Heart right ventricle (tissue), 16 donors: Measurements from ENCODE around the gene TEX22. TPM values are rescaled to one million over a fixed set of nuclear protein-coding genes. Genes with fewer than 3 reads are reported as not detected.
A peak's percentile ranks its signal among the peaks of the same experiment; 100 is the strongest.

ENCODE experiments used
- ATAC-seq, 8 donors: fragments of 200-7000 bp; cut with Tn5 transposase; one replicate each; pipeline ENCODE4 v1.9.1; 2020; ENCODE audit warnings: mild to moderate bottlenecking in 8 of 8, moderate library complexity in 8 of 8, moderate number of reproducible peaks in 1 of 8
- DNase-seq, 2 donors: peaks; one replicate each; pipeline ENCODE4 v3.0.0-alpha.2; 2020
- H3K27ac ChIP-seq, 10 donors: fragments of 200-600 bp; sonication (generic) in 2 of 10; one replicate each; pipeline versions ENCODE4 v1.5.0 to v1.8.0; 2020 to 2022; ENCODE audit warnings: mild to moderate bottlenecking in 3 of 10
- H3K27me3 ChIP-seq, 7 donors: fragments of 200-600 bp; one replicate each; pipeline ENCODE4 v1.8.0; 2021 to 2022; ENCODE audit warnings: mild to moderate bottlenecking in 2 of 7
- H3K36me3 ChIP-seq, 9 donors: fragments of 200-600 bp; sonication (generic) in 1 of 9; one replicate each; pipeline versions ENCODE4 v1.5.0 to v1.8.0; 2020 to 2022; ENCODE audit warnings: mild to moderate bottlenecking in 2 of 9
- H3K4me1 ChIP-seq, 9 donors: fragments of 200-600 bp; sonication (generic) in 1 of 9; one replicate each; pipeline versions ENCODE4 v1.5.0 to v1.8.0; 2020 to 2022; ENCODE audit warnings: mild to moderate bottlenecking in 4 of 9
- H3K4me3 ChIP-seq, 10 donors: fragments of 200-600 bp; sonication (generic) in 2 of 10; one replicate each; pipeline versions ENCODE4 v1.5.0 to v1.8.0; 2020 to 2022; ENCODE audit warnings: mild to moderate bottlenecking in 7 of 10, moderate library complexity in 2 of 10
- H3K9me3 ChIP-seq, 11 donors: fragments of 200-600 bp in 10 of 11; sonication (generic) in 2 of 11; one replicate each; pipeline versions ENCODE4 v1.5.0 to v1.8.0; 2013 to 2022; ENCODE audit warnings: mild to moderate bottlenecking in 2 of 11, control low read depth in 1 of 11, moderate library complexity in 1 of 11
- WGBS, 2 donors: extraction: QIAGEN DNeasy Blood & Tissue Kit; methylation state at CpG; one replicate each; pipeline ENCODE4 v1.1.7; 2013; ENCODE audit warnings: inconsistent platforms in 1 of 2; 5-methylcytosine and 5-hydroxymethylcytosine counted together
- intact Hi-C, 10 donors: fragments of 100-400 bp; cut with DNase I; formaldehyde crosslinking; loops; one replicate each; pipeline versions ENCODE4 v1.11.1 to v1.14.2; 2022
- polyA plus RNA-seq, 2 donors: library from polyadenylated mRNA; stranded (reverse); fragments of 200-250 nt; gene quantifications; one replicate each; pipeline ENCODE4 v1.2.3, GENCODE V29; 2013
- total RNA-seq, 10 donors: library from RNA; stranded (reverse); fragmentation: NEBNext Ultra II Directional in 3 of 10; extraction: Animal tissue kit (Norgen Biotek cat#: 25700) in 3 of 10; gene quantifications; one replicate each; pipeline versions ENCODE4 v1.2.1 to v1.2.4, GENCODE V29; 2021 to 2023
- TF ChIP-seq, protein P1 (sequence below), 9 donors: fragments of 200-600 bp; sonication (generic) in 2 of 9; IDR thresholded peaks; one replicate each; pipeline versions ENCODE4 v1.5.0 to v1.8.0; 2021 to 2022; ENCODE audit warnings: antibody characterized with exemption in 9 of 9, mild to moderate bottlenecking in 5 of 9, moderate library complexity in 1 of 9
- donor health status: Arrhythmogenic right ventricular cardiomyopathy.
- donor health status: ischemic (EF 13 %, LVEDD 7.1; RV severe dilation, severe dysfunction).
- donor health status: healthy with polysubstance abuse.
- donor health status: DM: no; HTN: yes; CAD: no.
- donor health status: DM: no; HTN: no; CAD: no.
- donor health status: ischemic (EF 25% LVEDD 6.9; RV normal size, moderate dysfunction).
- donor health status: ischemic (EF 25% LVEDD 5.7; RV mildly dilated, moderate dysfunction).
- donor health status: healthy.
- donor health status: DM: yes; HTN: yes; CAD: no.
- donor health status: Ischemic cardiomyopathy.
- donor health status: ischemic (EF 35%, LVEDD 5.7; RV mildly dilated, moderate dysfunction).
- donor health status: nonischemic (EF 11% LVEDD 7.7; RV severe dilation, severe dysfunction).
- donor health status: DM: yes; HTN: yes; CAD: no.
- donor health status: PGD.
- donor health status: ischemic (EF 29% LVEDD 5.4; RV normal size, mild dysfunction).
- donor health status: nonischemic (EF 23%, LVEDD 6.1; RV moderate dilation, normal function).

TEX22 gene
- total and polyA plus RNA-seq, 12 donors = 0.07 to 2.0 (median 0.66) TPM; not detected in 2

DNA sequence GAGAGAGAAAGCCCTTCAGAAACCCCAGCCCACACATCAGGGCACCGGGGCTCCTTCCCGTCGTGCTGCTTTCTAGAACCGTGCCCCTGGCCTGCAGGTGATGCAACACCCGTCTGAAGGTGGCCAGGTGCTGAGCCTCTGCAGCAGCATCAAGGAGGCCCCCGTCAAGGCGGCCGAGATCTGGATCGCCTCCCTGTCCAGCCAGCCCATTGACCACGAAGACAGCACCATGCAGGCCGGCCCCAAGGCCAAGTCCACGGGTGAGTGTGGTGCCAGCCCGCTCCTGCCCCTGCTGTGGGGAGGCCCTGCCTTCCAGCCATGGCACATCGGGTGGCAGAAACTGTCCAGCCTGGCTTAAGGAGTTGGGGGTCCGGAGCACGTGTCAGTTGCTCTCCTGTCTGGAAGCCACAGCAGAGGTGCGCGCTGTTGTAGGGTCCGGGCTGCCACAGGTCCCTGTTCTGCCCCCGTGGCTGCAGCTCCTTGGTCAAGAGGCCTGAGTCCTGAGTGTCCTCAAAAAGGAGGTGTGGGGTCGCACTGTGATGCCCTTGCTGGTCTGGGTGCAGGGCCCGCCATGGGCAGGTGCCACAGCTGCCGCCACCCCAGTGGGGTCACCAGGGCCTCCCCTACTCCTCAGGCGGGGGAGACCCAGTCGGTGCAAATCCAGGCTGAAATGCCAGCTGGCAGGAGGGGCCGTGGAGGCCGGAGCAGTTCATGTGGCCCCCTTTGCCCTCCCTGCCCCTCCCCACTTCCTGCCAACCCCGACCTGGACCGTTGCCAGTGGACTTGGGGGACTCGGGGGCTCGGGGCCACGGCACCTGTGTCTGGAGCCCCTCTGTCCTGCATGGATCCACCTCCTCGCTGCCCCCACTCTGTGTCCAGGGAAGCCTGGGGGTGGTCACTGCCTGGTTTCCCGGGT, 31.0 kb upstream of the TEX22 start:
- no peak overlapping the region for H3K27ac ChIP-seq
- peaks cover 0 to 4% (median 0%) of the 10 kb centered on the region in 11 donors for H3K9me3 ChIP-seq
- peak in 1 of 2 donors; percentile 14 for DNase-seq
- ATAC-seq = no peak
- TF ChIP-seq, protein P1, sequence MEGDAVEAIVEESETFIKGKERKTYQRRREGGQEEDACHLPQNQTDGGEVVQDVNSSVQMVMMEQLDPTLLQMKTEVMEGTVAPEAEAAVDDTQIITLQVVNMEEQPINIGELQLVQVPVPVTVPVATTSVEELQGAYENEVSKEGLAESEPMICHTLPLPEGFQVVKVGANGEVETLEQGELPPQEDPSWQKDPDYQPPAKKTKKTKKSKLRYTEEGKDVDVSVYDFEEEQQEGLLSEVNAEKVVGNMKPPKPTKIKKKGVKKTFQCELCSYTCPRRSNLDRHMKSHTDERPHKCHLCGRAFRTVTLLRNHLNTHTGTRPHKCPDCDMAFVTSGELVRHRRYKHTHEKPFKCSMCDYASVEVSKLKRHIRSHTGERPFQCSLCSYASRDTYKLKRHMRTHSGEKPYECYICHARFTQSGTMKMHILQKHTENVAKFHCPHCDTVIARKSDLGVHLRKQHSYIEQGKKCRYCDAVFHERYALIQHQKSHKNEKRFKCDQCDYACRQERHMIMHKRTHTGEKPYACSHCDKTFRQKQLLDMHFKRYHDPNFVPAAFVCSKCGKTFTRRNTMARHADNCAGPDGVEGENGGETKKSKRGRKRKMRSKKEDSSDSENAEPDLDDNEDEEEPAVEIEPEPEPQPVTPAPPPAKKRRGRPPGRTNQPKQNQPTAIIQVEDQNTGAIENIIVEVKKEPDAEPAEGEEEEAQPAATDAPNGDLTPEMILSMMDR (IDR thresholded peaks at IDR 0.05) = no peak
- H3K4me1 ChIP-seq = peaks cover 0 to 12% (median 0%) of the 10 kb centered on the region in 9 donors
- intact Hi-C loops = loop anchor here in 1 of 10 donors (5.0 kb wide), 1 partner anchor 160 kb away; the partner anchor contains the start of gene TMEM121
- no peak overlapping the region for H3K4me3 ChIP-seq
- H3K27me3 ChIP-seq = no peaks in the 10 kb centered on the region
- 91 to 92% methylated on average over 34 of the region's 34 CpGs for WGBS, 2 donors
- H3K36me3 ChIP-seq = peaks cover 0 to 50% (median 4%) of the 10 kb centered on the region in 9 donors

DNA sequence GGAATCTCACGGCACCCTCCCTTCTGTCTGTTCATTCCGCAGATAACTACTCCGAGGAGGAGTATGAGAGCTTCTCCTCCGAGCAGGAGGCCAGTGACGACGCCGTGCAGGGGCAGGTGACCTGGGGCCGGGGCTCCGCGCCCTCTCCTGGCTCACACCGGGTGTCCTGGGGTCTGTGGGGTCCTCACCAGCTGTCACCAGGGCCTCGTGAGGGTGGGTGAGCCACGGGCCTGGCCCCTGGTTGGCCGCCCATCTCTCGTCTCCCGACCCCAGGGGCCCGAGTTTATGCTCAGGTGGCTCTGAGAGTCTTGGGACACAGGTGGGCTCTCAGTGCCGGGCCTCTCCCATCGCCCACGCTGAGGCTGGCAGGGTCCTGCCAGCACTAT, 30.3 kb upstream of the TEX22 start:
- peak in 1 of 2 donors; percentile 11 for DNase-seq
- TF ChIP-seq, protein P1 (IDR thresholded peaks at IDR 0.05) = no peak
- Histone ChIP-seq H3K27me3 (no peaks in the 10 kb centered on the region), H3K27ac (no peak overlapping the region), H3K36me3 (peaks cover 0 to 50% (median 4%) of the 10 kb centered on the region in 9 donors), H3K4me1 (peaks cover 0 to 12% (median 0%) of the 10 kb centered on the region in 9 donors), H3K4me3 (no peak overlapping the region), H3K9me3 (no peaks in the 10 kb centered on the region)
- ATAC-seq = no peak
- 93 to 94% methylated on average over 20 of the region's 20 CpGs for WGBS, 2 donors
- intact Hi-C loops = loop anchor here in 1 of 10 donors (5.0 kb wide), 1 partner anchor 159 kb away; the partner anchor contains the start of gene TMEM121

DNA sequence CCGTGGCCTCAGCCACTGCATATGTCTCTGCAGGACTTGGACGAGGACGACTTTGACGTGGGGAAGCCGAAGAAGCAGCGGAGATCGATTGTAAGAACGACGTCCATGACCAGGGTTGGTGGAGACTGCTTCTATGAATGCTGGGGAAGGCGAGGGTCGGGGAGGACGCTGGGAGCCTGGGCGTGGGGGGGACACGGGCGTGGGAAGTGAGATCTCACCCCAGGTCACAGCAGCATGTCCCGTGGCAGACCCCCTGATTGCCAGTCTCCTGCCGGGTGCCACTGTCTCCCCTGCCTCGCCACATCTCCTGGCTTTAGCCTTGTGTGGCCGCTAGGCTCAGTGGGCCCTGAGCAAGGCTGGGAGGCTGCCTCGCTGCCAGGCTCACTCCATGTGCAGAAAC, 29.9 kb upstream of the TEX22 start:
- WGBS, 2 donors = 95 to 96% methylated on average over 20 of the region's 20 CpGs
- intact Hi-C loops = loop anchor here in 1 of 10 donors (5.0 kb wide), 1 partner anchor 159 kb away; the partner anchor contains the start of gene TMEM121
- no peaks in the 10 kb centered on the region for H3K27me3 ChIP-seq
- TF ChIP-seq, protein P1 (IDR thresholded peaks at IDR 0.05) = no peak
- DNase-seq (no peak), ATAC-seq (no peak)
- H3K27ac ChIP-seq = no peak overlapping the region
- peaks cover 0 to 50% (median 4%) of the 10 kb centered on the region in 9 donors for H3K36me3 ChIP-seq
- no peaks in the 10 kb centered on the region for H3K9me3 ChIP-seq
- peaks cover 0 to 12% (median 0%) of the 10 kb centered on the region in 9 donors for H3K4me1 ChIP-seq
- H3K4me3 ChIP-seq = no peak overlapping the region

DNA sequence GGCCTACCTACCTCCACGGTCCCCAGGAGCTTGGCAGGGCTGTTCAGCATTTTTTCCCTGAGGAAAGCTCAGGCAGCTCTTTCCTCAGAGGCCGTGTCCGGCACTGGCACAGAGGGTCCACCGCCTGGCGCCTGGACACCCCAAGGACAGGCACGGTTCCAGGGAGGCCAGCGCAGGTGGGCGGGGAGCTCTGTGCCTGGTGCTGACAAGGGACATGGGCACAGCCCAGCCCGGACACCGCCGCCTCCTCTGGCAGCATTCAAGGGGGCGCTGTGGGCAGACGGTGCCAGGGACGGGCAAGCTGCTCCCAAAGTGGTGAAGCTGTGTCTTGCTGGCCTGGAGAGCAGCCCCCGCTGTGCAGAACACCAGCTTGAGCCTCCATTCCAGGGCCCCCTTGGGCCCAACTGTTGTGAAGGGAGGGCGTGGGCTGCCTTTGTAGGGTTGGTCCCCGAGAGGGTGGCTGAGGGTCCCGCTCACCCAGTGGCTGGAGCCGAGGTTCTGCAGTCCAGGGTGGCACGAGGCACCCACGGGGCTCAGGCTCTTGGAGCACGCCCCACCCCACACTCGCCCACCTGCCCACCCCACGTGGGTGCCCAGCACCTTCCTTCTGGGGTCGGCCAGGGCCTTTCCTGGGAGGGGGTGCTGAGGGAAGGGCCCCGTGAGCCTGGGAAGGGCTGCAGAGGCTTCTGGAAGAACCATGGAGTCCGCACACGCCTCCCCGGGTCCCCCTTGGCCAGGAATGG, 29.3 kb upstream of the TEX22 start:
- peaks cover 0 to 12% (median 0%) of the 10 kb centered on the region in 9 donors for H3K4me1 ChIP-seq
- H3K27ac ChIP-seq = no peak overlapping the region
- no peaks in the 10 kb centered on the region for H3K9me3 ChIP-seq
- H3K36me3 ChIP-seq = peaks cover 0 to 50% (median 4%) of the 10 kb centered on the region in 9 donors
- intact Hi-C loops = loop anchor here in 1 of 10 donors (5.0 kb wide), 1 partner anchor 158 kb away; the partner anchor contains the start of gene TMEM121
- WGBS, 2 donors = 93 to 94% methylated on average over 29 of the region's 29 CpGs
- ATAC-seq = peak in 1 of 8 donors; percentile 23
- TF ChIP-seq, protein P1 (IDR thresholded peaks at IDR 0.05) = no peak
- DNase-seq = peak in 1 of 2 donors; percentile 16
- no peak overlapping the region for H3K4me3 ChIP-seq
- no peaks in the 10 kb centered on the region for H3K27me3 ChIP-seq
